Uterus (tissue), 4 donors: ENCODE results near the gene TRAPPC6A. TPM values are rescaled to one million over a fixed set of nuclear protein-coding genes. Genes with fewer than 3 reads are reported as not detected.

Experiments
- DNase-seq, 2 donors: peaks; one replicate each; pipeline ENCODE4 v3.0.0-alpha.2; 2019 to 2020
- H3K27ac ChIP-seq, 2 donors: fragments of 200-600 bp; sonication (generic); 1 replicate in 1 of 2; 2 replicates in 1 of 2; pipeline ENCODE4 v1.5.1; 2016 to 2018
- H3K27me3 ChIP-seq, 2 donors: fragments of 200-600 bp; sonication (generic); one replicate each; pipeline ENCODE4 v1.5.1; 2018 to 2019; ENCODE audit warnings: control low read depth in 1 of 2
- H3K36me3 ChIP-seq, 2 donors: fragments of 200-600 bp; sonication (generic); one replicate each; pipeline ENCODE4 v1.5.1; 2019; ENCODE audit warnings: control low read depth in 1 of 2
- H3K4me1 ChIP-seq, 2 donors: fragments of 200-600 bp; sonication (generic); one replicate each; pipeline ENCODE4 v1.5.1; 2018 to 2019; ENCODE audit warnings: control low read depth in 1 of 2
- H3K4me3 ChIP-seq, 2 donors: fragments of 200-600 bp; sonication (generic); 1 replicate in 1 of 2; 2 replicates in 1 of 2; pipeline ENCODE4 v1.5.1; 2018 to 2019; ENCODE audit warnings: mild to moderate bottlenecking in 1 of 2
- H3K9me3 ChIP-seq, 2 donors: fragments of 200-600 bp; sonication (generic); one replicate each; pipeline ENCODE4 v1.5.1; 2019; ENCODE audit warnings: control low read depth in 1 of 2
- CTCF ChIP-seq, 4 experiments: fragments of 200-600 bp in 2 of 4; fragments of 450-650 bp in 2 of 4; sonication (generic) in 2 of 4; IDR thresholded peaks; one replicate each; pipeline ENCODE4 v1.5.1; 2016 to 2019; ENCODE audit warnings: antibody characterized with exemption in 4 of 4, mild to moderate bottlenecking in 2 of 4, moderate library complexity in 1 of 4
- POLR2A ChIP-seq, 2 donors: fragments of 450-650 bp; IDR thresholded peaks; one replicate each; pipeline ENCODE4 v1.6.1; 2016; ENCODE audit warnings: antibody characterized with exemption in 2 of 2, mild to moderate bottlenecking in 1 of 2, moderate library complexity in 1 of 2
- intact Hi-C: fragments of 100-400 bp; cut with DNase I; formaldehyde crosslinking; loops from one replicate; pipeline ENCODE4 v1.15.1; 2023; ENCODE audit warnings: low total_unique reads
- total RNA-seq, 4 donors: library from RNA; depleted of rRNA in 3 of 4; stranded (reverse); fragments of >200 nt in 3 of 4; gene quantifications; one replicate each; pipeline versions ENCODE4 v1.1.0 to v1.2.4, GENCODE V29; 2014 to 2023
- donor health status: DM: yes; HTN: yes; CAD: no.

The TRAPPC6A gene
- total RNA-seq, 4 donors from 2014 or later = 4.1 to 25.9 (median 16.5) TPM

GRCh38 chr19:45162608-45163143 lies 15.4 kb downstream of the TRAPPC6A start:
- Histone ChIP-seq H3K27me3 (no peaks in the 10 kb centered on the region), H3K9me3 (no peaks in the 10 kb centered on the region), H3K27ac (no peak overlapping the region), H3K36me3 (no peaks in the 10 kb centered on the region), H3K4me3 (no peak overlapping the region), H3K4me1 (no peaks in the 10 kb centered on the region)
- no peak for DNase-seq
- TF ChIP-seq POLR2A (IDR thresholded peaks at IDR 0.05) (no peak), CTCF (IDR thresholded peaks at IDR 0.05) (no peak)
- intact Hi-C loops = no loop called here

- Histone ChIP-seq H3K4me1 (no peaks in the 10 kb centered on the region), H3K27ac (no peak overlapping the region), H3K36me3 (no peaks in the 10 kb centered on the region), H3K4me3 (no peak overlapping the region), H3K27me3 (no peaks in the 10 kb centered on the region), H3K9me3 (no peaks in the 10 kb centered on the region)
- DNase-seq = no peak
- intact Hi-C loops = no loop called here
- TF ChIP-seq CTCF (IDR thresholded peaks at IDR 0.05) (peak in 2 of 4 experiments; percentile 6 to 28), POLR2A (IDR thresholded peaks at IDR 0.05) (no peak)
Observed at GRCh38 chr19:45161738-45162607, 16.1 kb downstream of the TRAPPC6A start.

GRCh38 chr19:45160870-45161737 lies 16.9 kb downstream of the TRAPPC6A start, which contains the start of gene NKPD1:
Gene NKPD1, minus strand, starts transcription at chr19:45160982. Its CDS starts 832 bp downstream, at chr19:45160150.
- H3K9me3 ChIP-seq = no peaks in the 10 kb centered on the region
- intact Hi-C loops = no loop called here
- H3K36me3 ChIP-seq = no peaks in the 10 kb centered on the region
- DNase-seq = no peak
- H3K4me1 ChIP-seq = no peaks in the 10 kb centered on the region
- TF ChIP-seq POLR2A (IDR thresholded peaks at IDR 0.05) = no peak
- no peak for TF ChIP-seq CTCF (IDR thresholded peaks at IDR 0.05)
- no peak within 1 kb of the TSS for H3K27ac ChIP-seq
- H3K4me3 ChIP-seq = no peak within 1 kb of the TSS
- H3K27me3 ChIP-seq = no peaks in the 10 kb centered on the region

GRCh38 chr19:45159971-45160324 lies 18.1 kb downstream of the TRAPPC6A start:
- Histone ChIP-seq H3K27me3 (no peaks in the 10 kb centered on the region), H3K36me3 (no peaks in the 10 kb centered on the region), H3K27ac (no peak overlapping the region), H3K4me1 (no peaks in the 10 kb centered on the region), H3K9me3 (no peaks in the 10 kb centered on the region), H3K4me3 (no peak overlapping the region)
- TF ChIP-seq POLR2A (IDR thresholded peaks at IDR 0.05) (no peak), CTCF (IDR thresholded peaks at IDR 0.05) (no peak)
- no peak for DNase-seq
- intact Hi-C loops = no loop called here
